Skeletal muscle cell (primary cell): ENCODE results near the gene DIDO1.
A peak's percentile ranks its signal among the peaks of the same experiment; 100 is the strongest.

ENCODE experiments used
- DNase-seq: peaks from one replicate; pipeline ENCODE4 v3.0.0-alpha.2; 2010; ENCODE audit warnings: low read depth
- H3K4me3 ChIP-seq: 2 replicates; pipeline ENCODE4 v1.5.1; 2011; ENCODE audit warnings: low read depth, mild to moderate bottlenecking, control low read depth, low read length, moderate library complexity

The DIDO1 gene

DNA sequence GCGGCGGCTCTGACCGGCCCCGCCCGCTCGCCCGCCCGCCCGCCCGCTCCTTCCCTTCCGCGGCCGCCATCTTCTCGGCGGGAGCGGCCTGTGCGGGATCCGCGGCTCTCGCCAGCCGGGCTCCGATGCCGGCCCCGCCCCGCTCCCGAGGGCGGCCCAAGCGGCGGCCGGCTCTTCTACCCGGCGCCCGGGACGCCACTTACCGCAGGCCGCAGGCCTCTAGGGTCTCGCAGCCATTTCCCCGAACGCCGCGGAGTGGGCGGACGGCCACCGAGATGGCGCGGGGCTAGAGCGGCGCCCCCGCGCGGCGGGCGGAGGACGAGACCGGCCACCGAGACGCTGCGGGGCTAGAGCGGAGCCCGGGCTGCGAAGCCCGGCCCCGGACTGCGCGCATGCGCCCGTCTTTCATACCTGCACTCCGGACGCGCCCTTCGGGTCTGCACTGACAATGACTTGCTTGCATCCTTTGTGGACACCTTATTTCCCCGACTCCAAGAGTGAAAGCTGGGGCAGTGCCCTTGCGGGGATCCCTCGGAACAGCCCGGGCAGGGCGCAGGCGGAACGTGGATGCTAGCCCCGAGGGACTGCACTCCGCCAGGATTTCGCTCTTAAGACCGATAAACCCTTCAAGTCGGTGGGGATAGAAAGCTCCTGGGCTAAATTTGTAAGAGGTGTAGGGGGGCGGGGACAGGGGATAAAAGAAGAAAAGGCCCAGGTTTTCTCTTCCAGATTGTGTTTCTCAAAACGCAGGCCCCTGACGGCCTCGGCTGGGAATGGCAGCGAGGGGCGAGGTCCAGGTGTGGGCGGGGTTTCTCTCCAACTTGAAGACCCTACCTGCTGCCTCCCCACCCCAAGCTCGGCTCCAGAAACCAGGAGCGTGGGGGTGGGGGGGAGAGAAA lies at the start of gene DIDO1:
DIDO1 (minus strand) TSS at position 277 of the 899 bp plus-strand sequence.
- peak; percentile 42 for DNase-seq
- H3K4me3 ChIP-seq = peak within 1 kb of the TSS; percentile 93

DNA sequence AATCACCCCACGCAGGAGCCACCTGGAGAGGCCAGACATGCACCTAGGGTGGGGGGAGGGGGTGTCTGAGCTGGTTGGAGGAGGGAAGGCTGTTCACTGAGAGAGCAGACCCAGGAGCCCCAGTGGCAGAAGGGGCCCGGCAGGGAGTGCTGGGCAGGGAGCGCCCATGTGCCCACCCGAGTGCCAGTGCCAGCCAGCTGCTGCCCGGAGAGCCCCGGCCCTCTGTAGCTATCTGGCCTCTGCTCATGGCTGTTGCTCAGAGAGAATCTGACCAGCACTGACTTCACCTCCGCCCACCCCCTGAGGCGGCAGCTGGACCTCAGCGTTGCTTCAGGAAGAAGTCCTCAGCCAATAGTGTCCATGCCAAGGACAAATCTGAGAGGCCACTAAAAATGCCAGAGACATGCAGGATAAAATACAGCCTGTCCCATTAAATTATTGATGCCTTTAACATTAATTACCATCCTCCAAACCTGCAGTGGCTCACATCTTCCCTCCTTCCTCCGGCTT lies 49.0 kb upstream of the DIDO1 start:
- no peak for DNase-seq
- H3K4me3 ChIP-seq = no peak overlapping the region

DNA sequence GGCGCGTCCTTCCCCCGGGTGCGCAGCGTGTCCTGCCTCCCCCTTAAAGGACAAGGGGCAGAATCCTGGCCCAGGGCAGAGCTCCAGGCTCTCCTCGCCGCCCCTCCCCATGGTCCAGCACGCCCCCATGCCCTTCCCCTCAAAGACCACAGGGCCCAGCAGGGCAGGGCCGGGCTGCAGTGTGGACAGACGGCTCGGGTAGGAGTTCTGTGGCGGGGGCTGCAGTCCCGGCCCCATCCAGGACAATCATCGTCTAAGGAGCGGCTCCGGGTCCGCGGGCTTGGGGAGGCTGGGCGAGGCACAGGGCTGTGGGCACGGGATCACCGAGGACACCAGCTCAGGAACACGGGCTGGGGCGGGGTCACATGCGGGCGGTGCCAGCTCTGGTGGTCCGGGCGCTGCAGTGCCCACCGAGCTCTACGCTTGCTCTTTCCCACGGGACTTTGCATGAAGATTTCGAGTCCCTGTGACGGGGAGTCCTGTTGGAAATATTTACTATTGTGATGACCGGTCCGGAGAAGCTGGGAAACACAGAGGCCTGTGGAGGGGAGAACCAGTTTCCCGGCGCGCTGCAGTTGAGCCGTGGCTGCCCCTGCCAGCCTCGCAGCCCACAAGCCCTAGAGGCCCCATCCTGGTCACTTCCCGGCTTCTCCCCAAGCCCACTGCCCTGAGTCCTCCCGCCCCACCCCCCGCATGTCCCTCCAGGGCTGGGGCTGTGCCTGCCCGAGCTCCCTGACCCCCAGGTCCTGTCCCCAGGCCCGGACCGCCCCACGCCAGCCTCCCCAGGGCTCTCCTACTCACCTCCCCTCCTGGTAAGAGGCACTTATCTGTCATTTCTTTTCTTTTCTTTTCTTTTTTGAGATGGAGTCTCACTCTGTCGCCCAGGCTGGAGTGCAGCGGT lies 46.8 kb upstream of the DIDO1 start:
- DNase-seq = no peak
- H3K4me3 ChIP-seq = peak overlapping the region; percentile 30

DNA sequence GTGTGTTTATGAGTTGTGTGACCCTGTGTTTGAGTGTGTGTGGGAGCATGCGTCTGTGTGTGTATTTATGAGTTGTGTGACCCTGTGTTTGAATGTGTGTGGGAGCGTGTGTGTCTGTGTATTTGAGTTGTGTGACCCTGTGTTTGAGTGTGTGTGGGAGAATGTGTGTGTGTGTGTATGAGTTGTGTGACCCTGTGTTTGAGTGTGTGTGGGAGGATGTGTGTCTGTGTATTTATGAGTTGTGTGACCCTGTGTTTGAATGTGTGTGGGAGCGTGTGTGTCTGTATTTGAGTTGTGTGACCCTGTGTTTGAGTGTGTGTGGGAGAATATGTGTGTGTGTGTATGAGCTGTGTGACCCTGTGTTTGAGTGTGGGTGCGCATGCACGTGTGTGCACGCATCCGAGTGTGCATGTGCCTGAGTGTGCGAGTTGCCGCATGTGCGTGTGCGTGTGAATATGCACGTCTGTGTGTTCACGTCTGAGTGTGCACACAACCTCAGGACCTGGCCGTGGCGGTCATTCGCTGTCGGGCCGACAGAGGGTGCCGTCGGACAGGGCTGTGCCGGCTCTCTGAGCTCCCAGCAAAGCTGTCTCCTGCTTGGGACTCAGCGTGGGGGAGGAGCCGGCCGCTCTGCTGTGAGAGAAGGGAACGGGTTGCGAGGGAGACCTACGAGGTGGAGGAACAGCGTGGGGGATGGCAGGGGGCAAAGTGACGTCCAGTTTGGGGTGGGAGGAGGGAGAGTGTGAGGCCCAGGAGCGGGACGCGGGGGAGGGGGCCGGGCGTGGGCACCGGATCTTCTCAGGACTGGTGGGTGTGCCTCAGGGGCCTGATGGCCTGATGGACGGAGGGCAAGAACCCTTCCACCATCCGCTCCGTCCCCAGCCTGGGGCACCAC lies 45.9 kb upstream of the DIDO1 start:
- DNase-seq = peak; percentile 38
- H3K4me3 ChIP-seq = peak overlapping the region; percentile 30

DNA sequence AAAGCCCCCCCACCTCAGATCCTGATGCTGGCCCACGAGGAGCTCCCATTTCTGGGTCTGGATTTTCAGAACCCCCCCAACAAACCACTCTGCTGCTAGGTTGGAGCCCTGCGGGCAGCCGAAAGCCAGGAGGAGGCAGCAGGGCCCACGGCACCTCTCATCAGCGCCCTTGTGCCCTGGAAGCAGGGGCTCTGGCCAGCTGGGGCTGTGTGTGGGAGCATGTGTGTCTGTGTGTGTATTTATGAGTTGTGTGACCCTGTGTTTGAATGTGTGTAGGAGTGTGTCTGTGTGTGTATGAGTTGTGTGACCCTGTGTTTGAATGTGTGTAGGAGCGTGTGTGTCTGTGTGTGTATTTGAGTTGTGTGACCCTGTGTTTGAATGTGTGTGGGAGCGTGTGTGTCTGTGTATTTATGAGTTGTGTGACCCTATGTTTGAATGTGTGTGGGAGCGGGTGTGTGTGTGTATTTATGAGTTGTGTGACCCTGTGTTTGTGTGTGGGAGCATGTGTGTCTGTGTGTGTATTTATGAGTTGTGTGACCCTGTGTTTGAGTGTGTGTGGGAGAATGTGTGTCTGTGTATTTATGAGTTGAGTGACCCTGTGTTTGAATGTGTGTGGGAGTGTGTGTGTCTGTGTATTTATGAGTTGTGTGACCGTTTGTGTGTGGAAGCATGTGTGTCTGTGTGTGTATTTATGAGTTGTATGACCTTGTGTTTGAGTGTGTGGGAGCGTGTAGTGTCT lies 45.1 kb upstream of the DIDO1 start:
- no peak overlapping the region for H3K4me3 ChIP-seq
- no peak for DNase-seq

DNA sequence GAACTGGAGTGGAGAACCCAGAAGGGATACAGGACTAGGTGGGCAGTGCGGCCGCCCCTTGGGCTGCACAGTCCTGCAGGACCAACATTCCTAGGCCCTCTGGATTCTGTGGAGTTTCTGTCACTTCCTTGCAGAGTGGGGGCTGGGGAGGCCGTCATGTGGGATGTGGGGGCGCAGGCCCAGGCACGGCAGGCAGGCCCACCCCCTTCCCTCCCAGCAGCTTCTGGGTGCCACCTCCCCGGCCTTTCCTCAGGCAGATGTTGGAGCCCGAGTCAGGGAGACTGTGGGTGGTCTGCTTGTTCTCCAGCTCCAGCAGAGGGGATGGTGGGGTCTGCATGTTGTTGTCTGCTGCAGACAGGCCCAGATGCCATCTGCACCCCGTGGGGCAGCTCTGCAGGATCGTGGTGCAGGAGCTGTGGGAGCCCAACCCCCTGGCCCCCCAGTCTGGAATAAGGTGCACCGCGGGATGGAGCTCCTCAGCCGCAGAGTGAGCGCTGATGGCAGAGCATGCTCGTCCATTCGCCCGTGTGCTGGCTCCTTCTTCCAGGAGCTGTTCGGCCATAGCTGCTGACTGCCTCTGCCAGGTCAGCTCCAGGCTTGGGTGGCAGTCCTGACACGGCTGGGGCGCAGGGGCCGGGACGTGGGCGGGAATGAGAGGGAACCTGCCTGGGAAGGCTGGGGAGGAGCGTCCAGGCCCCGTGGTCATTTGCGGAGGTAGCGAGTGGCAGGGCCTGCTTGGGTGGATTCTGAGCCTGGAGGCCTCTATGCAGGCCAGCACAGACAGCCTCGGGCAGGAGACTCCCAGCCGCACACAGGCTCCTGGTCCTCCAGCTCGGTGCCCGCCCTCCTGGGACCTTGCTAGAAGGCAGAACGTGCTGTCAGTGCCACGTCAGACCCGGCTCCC lies 44.3 kb upstream of the DIDO1 start:
- no peak for DNase-seq
- no peak overlapping the region for H3K4me3 ChIP-seq

DNA sequence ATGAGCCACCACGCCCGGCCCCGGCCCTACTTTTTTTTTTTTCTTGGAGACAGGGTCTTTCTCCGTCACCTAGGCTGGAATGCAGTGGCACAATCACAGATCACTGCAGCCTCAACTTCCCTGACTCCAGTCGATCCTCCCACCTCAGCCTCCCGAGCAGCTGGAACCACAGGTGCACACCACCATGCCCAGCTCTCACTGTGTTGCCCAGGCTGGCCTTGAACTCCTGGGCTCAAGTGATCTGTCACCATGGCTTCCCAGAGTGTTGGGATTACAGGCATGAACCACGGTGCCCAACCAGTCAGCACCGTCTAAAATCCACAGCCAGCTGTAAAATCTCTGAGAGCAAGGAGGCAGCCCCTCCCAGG lies 43.6 kb upstream of the DIDO1 start:
- DNase-seq = no peak
- H3K4me3 ChIP-seq = no peak overlapping the region

DNA sequence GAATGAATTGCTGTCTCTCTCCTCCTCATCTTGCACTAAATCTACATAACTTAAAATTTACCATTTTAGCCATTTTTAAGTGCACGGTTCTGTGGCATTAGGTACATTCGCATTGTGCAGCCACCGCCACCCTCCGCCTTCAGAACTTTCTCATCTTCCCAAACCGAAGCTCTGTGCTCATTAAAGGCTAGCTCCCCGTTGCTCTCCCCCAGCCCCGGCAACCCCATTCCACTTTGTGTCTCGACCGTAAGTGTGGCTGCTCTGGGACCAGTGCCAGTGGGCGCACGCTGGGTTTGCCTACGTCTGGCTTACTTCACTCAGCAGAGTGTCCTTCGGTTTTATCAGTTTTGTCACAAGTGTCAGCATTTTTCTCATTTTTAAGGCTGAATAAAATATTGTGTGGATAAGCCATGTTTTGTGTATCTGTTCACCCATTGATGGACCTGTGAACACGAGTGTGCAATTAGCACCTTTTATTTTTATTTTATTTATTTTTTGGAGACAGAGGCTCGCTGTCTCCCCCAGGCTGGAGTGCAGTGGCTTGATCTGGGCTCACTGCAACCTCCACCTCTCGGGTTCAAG lies 43.0 kb upstream of the DIDO1 start:
- no peak for DNase-seq
- H3K4me3 ChIP-seq = no peak overlapping the region

DNA sequence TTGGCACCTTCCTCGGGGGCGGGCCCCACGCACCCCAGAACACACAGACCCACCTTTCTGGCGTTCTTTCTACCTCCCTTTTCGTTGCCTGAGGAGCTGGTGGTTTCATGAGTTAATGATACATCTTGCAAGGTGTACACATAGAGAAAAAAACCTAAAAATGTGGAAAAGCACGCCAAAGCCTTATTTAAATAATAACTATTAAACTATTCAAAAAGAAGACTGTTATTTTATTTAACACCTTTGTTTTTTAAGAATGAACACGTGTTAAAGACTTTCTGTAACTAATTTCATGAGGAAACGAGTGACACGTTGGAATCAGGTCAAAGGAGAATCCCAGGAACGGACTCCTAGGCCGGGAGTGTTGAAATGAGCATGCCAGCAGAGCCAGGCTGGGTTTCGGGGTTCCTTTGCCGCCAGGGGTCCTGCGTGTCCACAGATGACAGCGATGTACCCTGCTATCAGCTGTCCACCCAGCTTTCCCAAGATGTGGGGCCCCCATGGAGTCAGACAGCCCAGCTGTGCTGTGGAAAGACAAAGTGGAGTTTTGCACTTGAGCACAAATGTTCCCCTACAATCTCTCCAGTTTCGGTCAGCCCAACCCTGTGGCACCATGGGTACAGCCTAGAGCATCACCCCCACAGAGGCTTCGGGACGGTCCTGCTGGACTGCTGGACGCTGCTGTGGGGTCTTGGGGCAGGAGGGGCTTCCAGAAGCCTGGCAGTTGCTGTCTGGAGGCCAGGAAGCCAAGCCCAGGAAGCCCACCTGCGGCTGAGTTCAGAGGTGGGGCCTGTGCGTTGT lies 42.3 kb upstream of the DIDO1 start:
- DNase-seq = no peak
- H3K4me3 ChIP-seq = no peak overlapping the region

DNA sequence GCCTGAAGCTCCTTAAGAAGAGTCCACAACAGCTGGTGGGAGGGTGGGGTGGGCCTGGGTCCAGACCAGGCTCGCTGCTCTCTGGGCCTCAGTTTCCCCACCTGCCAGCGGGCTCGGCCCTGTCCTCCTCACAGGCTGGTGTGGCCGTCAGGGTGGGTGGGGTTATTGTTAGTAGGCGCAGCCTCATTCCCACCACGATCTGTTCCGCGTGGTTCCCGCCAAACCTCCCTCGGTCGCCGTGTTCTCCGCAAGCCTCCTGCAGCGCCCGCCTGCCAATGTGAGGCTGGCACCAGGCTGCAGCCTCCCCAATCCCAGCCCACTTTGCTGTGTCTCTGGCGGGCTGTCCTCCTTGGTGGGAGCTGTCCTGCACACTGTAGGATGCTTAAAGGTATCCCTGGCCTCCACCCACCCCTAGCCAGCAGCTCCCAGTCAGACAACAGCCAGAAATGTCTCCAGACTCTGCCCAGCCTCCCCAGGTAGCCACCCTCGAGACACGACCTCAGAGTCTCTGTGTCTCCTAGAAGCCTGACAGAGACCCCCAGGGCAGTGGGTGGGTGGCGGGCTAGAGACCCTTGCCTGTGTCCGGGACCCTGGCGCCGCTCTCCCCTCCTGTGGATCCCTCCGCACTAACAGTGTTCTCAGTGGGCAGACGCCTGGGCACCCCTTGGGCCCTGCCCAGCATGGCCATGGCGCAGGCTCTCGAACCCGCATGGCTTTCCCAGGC lies 41.5 kb upstream of the DIDO1 start:
- H3K4me3 ChIP-seq = no peak overlapping the region
- no peak for DNase-seq

DNA sequence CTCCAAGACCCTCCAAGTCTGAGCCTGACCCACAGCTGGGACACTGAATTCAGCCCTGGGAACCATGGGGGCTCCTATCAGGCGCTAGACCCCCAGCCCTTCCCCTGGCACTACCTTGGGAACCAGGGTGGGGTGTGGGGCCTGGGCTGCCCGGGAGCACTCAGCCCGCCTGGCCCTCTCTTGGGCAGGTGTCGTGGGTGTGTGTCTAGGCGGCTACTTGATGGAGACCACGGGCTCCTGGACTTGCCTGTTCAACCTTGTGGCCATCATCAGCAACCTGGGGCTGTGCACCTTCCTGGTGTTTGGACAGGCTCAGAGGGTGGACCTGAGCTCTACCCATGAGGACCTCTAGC lies 40.8 kb upstream of the DIDO1 start:
- no peak for DNase-seq
- H3K4me3 ChIP-seq = no peak overlapping the region

DNA sequence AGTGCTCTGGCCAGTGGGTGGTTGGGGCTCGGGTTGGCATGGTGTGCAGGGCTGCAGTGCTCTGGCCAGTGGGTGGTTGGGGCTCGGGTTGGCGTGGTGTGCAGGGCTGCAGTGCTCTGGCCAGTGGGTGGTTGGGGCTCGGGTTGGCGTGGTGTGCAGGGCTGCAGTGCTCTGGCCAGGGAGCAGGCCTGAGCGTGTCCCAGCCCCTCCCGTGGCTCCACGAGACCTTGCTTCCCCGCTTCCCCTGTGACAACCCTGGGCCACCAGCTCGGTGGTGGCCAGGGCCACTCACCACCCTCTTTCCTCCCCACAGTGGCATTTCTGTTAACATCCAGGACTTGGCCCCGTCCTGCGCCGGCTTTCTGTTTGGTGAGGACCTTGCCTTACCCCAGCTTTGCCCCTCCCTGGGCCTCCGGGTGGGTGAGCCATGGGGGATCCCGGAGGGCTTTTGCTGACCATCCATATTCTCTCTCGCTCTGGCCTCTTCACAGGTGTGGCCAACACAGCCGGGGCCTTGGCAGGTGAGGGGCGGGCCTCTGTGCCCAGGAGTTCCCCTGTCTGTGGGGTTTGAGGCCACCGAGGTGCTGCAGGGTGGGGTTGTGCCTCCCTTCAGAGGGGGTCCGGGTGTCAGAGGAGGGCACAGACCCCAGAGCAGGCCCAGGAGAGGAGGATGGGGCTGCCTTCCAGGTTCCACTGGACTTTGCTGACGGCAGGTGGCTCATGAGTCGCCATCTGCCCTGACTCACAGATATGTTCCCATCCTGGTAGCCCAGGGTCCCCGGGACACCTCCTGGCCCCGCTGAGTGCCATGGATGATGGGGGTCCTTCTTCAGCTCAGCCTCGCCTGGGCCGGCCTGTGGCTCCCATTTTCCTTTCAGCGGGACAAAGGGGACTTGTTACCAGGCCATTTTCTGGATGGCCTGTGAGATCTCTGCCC lies 40.2 kb upstream of the DIDO1 start:
- no peak for DNase-seq
- no peak overlapping the region for H3K4me3 ChIP-seq

DNA sequence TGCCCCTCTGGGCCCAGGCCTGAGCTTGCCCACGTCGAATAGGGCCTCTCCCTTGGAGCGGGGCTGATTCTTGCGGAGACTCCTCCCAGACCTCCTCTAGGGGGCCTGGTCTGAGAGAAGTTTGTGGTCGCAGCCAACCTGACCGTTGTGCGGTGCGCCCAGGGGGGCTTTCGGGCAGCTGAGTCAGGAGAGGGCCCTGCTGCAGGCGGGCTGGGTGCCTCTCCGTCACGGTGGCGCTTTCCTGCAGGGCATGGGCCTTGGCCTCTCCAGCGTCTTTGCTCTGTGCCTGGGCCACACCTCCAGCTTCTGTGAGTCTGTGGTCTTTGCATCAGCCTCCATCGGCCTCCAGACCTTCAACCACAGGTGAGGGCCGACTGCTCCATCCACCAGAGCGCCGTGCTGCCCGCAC lies 39.1 kb upstream of the DIDO1 start:
- H3K4me3 ChIP-seq = no peak overlapping the region
- DNase-seq = no peak

DNA sequence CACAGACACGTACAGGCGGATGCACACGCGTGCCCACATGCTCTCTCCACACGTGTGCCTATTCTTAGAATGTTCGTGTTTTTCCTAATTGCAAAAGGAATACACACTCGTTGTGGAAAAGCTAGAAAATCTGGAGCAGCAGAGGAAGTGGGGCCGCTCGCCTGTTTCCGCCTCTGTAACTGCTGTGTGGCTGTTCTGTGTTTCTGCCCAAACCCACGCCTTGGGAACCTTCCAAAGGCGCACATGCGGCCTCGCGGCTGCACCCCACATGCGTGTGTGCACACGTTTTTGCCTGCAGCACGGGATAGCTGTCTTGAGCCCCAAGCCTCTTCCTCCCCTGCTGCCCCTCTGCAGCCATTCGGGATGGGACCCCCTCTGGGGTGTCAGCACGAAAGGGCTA lies 38.4 kb upstream of the DIDO1 start:
- no peak overlapping the region for H3K4me3 ChIP-seq
- DNase-seq = no peak
